ENCODE results near the gene ZNF273.
"Not testable (repeated sequence)": the region's sequence is repeated elsewhere in the genome, so short reads cannot be mapped to it uniquely, and the experiment has no call there.

The ZNF273 gene

DNA sequence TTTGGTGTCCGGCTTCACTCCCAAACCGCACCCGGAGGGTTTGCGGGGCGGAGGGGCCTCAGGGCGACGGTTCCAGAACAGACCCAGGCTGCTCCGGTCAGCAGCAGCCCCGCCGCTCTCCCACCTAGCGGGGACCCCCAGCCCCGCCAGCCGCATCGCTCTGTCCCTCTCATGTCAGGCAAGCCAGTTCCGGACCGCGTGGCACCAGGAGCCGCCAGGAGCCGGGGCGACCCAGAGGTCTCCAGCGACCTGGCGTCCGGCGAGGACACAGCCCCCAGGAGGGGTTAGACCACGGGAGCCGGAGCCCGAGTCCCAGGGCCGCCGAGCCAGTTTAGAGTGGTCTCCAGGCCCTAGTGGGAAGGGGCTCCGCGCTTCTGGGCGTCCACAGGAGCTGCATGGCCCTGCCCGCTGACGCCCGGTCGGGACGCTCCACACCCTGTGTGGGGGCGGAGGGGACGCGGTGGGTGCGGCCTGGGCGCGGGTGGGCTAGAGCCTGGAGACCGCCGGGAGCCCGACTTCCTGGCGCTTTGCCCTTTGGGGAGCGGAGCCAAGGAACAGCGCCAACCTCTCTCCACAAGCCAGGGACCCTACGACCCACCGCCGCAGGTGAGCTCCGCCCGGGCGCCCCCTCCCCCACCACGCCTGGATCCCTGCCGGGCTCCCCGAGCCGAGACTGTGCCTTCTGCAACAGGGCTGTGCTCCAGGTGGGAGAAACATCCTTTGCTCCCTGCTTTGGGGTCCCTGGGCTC is 44.4 kb downstream of the ZNF273 start:
- DNase-seq: no peak

DNA sequence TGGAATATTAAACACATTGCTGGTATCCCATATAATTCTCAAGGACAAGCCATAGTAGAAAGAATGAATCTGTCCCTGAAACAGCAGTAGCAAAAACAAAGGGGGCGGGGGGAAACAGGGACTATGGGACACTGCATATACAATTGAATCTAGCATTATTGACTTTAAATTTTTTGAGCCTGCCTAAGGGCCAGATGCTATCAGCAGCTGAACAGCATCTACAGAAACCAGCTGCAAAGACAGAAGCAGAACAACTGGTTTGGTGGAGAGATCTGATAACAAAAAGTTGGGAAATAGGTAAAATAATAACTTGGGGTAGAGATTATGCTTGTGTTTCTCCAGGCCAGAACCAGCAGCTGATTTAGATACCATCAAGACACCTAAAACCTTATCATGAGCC is 45.7 kb downstream of the ZNF273 start:
- DNase-seq: not testable (repeated sequence)

DNA sequence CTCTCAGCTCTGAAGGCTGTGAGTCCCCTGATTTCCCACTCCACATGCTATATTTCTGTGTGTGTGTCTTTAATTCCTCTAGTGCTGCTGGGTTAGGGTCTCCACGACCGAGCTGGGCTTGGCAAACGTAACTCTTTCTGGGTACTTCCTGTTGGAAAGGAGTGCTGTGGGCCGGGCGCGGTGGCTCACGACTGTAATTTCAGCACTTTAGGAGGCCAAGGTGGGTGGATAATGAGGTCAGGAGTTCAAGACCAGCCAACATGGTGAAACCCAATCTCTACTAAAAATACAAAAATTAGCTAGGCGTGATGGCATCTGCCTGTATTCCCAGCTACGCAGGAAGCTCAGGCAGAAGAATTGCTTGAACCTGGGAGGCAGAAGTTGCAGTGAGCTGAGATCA is 47.6 kb downstream of the ZNF273 start:
- DNase-seq: not testable (repeated sequence)

DNA sequence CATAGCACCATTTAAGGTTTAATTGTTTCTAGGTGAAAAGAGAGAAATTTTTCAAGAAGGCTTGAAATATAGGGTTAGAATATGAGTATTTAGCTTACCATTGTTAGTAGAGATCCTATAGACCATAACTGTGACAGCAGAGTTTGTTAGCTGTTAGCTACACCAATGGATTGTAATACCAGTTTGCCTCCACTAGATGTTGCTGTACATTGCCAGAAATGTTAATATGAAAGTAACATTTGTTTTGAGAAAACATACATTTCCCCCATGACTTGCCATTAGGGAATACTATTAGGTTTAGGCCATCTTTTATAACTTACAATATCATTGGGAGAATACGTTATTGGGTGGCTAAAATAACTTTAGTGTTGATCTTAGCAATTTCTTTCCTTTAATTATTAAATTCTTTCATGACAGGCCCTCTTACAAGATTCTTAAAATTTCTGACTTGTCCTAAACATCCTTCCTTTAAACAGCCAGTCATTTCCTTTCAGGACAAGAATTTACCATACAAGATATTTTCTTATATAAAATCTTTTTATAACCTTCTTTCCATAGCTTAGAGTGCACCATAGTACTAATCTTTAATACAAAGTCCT is 48.3 kb downstream of the ZNF273 start:
- DNase-seq: no peak

DNA sequence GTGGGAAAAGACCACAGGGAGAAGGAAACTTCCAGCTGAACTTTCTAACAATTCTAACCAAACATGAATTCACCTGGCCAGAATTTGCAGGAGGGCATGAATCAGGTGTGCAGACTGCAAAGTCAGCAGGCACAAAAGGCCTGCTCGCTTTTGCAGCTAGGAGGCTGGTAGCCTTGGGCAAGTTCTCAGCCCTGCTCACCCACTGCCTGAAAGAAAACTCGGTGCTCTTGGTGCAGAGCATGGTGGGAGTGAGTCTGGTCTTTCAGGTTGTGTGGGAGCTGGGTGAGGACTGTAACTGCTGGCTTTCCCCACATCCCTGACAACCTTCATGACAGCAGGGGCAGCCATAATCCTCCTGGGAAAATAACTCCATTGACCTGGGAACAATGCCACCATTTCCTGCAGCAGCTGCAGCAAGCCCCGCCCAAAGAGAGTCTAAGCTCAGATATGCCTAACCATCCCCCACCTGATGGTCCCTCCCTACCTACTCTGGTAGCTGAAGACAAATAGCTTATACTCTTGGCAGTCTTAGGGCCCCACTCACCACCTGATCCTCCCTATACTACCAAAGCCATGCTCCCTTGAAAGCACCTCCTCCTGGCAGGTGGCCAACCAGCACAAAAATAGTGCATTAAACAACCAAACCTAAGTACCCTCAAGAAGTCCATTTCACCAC is 56.1 kb downstream of the ZNF273 start:
- no peak for DNase-seq

DNA sequence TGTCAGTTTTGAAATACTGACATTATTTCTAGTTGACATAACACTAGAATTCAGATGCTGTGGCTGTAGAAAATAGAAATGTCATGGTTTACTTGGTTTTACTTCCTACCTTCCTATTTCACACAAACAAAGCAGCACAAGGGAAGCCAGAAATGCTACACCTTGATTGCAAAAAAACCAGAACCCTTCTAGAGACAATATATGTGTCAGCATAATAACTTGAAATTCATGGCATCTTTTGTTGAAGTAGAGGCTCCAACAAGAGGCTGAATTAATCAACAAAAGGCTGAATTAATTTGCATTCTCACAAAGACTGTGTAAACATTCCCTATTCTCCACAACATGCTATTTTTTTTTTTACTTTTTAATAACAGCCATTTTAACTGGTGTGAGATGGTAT is 62.5 kb downstream of the ZNF273 start:
- DNase-seq: no peak

DNA sequence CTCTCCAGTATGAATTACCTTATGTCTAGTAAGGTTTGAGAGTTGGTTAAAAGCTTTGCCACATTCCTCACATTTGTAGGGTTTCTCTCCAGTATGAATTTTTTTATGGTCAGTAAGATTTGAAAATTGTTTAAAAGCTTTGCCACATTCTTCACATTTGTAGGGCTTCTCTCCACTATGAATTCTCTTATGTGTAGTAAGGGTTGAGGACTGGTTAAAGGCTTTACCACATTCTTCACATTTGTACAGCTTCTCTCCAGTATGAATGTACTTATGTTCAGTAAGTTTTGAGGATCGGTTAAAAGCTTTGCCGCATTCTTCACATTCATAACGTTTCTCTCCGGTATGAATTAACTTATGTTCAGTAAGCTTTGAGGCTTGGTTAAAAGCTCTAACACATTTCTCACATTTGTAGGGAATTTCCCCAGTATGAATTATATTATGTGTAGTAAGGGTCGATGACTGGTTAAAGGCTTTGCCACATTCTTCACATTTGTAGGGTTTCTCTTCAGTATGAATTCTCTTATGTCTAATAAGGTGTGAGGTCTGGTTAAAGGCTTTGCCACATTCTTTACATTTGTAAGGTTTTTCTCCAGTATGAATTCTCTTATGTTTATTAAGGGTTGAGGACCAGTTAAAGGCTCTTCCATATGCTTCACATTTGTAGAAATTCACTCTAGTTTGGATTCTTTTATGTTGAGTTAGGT is 75.6 kb downstream of the ZNF273 start:
- DNase-seq: no peak

Data from activated gamma-delta T cell (primary cell).